COLO668 (cell line): ENCODE measurements around the gene FRMD4A.

Experiments
- DNase-seq: peaks from one replicate; lab custom pipeline; 2025; ENCODE audit not compliant: unreplicated experiment; lab: John Stamatoyannopoulos, UW

The FRMD4A gene

DNA sequence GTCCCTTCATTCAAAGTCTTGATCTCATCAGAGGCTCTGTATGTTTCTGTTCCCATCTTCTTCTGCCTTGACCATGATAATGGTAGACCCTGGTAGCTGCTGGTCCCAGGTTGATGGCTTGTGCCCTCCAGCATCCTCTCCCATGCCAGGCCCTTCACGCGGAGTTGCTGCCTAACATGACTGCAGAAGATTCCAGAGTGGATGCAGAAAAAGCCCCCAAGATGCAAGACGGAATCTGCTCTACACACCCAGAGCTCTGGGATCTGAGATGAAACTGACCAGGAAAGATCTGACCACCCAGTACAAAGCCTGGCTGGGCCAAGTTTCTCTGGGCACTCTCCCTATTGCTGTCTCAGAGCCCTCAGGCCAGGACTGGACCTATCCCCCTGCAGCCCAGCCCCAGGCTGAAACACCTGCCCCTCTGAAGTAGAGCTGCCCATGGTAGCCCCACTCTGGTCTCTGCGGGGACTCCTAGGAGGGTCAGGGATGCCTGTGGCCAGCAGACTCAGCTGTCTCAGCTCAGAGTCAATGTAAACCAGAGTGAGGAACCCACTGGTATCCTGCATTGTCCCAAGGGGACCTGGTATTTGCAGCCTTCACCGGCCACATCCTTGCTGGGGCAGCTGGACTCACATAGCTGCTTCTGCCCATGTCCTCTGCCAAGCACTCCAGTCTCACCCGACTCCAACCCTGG lies 9.5 kb upstream of the FRMD4A start:
- DNase-seq: no peak

GRCh38 chr10:14336736-14337135 lies 6.0 kb upstream of the FRMD4A start:
- no peak for DNase-seq

GRCh38 chr10:14334771-14335170 lies 4.0 kb upstream of the FRMD4A start:
- no peak for DNase-seq

DNA sequence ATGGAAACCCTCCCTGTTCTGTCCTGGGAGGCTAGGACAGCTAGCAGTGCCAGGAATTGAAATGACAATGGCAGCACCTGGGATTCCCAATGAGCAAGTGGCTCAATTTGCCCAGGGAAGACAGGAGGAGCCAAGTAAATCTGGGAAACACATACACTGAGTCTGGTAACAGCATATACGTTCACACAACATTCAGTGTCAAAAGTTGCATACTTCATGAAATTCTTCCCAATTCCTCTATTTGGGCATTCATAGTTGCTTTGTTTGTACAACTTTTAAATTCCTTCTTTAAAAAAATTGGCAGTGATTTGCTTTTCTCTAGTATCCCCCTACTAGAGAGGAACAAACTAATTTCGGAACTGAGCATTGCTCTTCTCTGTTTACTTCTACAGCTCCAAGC lies 2.9 kb upstream of the FRMD4A start:
- DNase-seq: no peak

DNA sequence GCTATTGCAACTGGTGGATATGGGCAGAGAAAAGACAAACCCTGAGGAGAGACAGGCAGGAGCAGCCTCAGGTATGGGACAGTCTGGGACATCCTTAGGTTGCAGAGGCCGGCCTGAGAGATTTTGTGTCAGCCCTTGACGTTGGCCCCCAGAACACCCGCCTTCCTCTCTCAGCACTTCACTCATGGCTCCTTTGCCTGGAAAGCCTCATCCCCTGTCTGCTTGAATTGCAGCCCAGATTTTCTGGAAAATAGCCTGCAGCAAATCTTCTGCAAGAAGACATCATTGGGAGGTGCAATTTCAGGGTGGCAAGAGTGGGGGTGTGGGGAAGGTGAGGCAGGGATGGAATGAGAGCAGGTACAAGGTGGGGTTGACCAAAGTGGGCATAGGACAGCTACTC lies 2.2 kb upstream of the FRMD4A start:
- no peak for DNase-seq

DNA sequence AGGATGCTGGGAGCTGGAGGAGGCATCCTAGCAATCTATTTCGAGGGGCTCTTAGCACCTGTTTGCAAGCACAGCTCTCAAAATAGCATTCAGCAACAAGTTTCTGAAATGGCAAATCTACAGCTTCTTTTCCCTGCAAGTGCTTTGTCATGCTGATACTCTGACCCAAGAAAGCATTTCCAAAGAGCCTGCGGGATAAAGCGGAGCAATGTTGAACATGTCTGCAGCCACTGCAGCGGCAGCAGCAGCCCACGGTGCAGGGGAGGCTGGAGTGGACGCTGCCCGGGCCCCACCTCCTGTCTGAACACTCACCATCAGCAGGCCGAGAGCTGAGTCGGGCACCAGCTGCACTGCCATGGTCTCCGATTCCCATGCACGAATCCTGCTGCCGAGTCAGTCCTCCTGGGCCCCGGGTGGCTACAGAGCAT lies 964 bp downstream of the FRMD4A start:
- no peak for DNase-seq

- no peak for DNase-seq
Measured at GRCh38 chr10:14328881-14329672, 1.6 kb downstream of the FRMD4A start.

DNA sequence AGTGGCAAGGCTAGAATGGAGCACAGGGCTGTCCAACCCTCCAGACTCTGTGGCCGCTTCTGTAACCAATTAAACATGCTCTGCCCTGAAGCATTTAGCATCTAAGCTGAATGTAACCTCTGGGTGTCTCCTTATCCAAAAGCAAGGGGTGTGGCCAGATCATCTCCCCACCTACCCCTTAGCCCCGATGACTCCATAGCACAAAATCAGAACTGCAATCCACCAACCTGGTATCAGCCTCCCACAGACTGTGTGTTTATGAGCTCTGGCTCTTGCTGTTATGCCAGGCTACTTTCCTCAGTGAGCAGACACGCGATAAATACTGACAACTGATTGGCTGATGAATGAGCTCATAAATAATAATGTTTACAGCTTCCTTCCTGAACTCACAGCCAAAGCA lies 3.2 kb downstream of the FRMD4A start:
- no peak for DNase-seq

GRCh38 chr10:14326581-14326980 lies 4.1 kb downstream of the FRMD4A start:
- no peak for DNase-seq

- DNase-seq: peak; percentile 9
Measured at GRCh38 chr10:14325325-14325955, 5.3 kb downstream of the FRMD4A start.

GRCh38 chr10:14322526-14323188 lies 8.1 kb downstream of the FRMD4A start:
- DNase-seq: no peak

DNA sequence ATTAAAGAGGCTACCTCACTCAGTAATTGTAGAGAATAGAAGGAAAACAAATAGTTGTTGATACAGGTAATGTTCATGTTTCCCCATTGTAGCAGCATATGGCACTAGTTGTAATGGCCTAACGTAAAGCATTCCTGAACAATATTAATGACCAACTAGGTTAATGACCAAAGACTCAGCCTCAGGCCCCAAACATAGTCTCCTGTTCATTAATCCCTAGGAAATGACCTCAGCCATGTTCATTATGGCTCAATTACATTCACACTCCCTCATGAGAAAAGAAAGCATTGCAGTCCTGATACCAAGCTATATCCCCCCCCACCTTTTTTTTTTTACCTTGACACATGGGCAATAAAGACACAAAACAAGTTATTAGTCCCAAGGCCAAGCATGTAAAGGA lies 12.7 kb downstream of the FRMD4A start:
- no peak for DNase-seq

- DNase-seq: no peak
Measured at GRCh38 chr10:14312014-14312413, 18.7 kb downstream of the FRMD4A start.

- no peak for DNase-seq
Measured at GRCh38 chr10:14311206-14311957, 19.3 kb downstream of the FRMD4A start.

DNA sequence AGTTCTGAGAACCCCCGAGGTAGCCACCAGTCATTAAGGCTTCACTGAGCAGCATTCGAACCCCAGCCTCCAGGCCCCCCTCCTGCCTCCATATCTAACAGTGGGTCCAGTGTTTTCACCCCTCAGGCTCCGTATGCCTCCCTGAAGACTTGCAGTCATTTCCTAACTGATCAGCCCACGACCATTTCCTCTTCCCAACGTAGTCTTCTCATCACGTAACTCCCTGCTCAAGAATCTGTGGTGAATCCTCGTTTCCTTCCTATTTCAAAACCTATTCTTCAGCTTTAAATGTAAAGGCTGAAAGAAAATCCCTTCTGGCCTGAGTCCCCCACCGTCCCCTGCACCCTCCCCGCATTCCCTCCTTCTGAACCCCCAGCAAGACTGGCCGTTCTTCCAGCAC lies 21.1 kb downstream of the FRMD4A start:
- no peak for DNase-seq

DNA sequence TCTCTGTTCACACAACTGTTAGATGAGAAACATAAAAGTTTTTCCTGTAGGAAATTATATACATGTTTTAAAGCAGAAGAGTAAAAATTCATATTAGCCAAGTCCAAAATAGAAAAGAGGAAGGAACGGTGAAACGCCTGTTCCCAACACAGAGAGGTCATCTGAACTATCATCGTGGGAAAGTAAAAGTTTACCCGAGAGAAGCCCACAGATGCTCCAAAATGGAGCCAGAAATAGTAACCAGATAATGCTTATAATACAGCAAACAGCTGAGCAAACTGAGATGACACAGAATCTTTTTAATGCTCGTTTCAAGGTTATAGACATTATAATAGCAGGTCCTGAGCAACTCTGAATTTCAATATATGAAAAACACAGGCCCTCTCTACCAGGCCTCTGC lies 24.5 kb downstream of the FRMD4A start:
- no peak for DNase-seq

DNA sequence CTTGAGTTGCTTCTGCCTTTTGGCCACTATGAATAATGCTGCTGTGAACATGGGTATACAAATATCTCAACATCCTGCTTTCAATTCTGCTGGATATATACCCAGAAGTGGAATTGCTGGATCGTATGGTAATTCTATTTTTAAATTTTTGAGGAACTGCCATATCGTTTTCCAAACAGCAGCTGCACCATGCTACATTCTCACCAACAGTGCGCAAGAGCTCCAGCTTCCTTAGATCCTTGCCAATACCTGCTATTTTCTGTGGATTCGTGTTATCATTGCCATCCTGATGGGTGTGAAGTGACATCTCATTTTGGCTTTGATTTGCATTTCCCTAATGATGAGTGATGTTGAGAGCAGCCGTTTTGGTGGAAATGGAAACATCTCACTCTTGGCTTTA lies 26.7 kb downstream of the FRMD4A start:
- no peak for DNase-seq

DNA sequence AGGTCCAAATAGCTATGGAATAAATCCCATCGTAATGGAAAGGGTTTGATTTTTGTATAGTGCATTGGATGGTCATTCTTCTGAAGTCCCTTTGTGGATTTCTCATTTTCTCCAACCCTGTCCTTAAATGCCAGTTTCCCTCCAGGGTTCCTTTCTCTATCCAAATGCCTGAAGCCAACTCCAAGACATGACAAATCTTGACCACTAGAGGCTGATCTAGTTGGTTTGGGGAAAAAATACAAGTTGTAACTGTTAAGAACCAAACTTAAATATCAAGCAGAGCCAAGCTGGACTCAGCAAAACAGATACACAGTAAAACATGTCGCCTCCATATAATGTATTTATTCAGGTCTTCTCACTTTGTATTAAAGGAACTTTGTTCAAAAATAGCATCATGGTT lies 28.7 kb downstream of the FRMD4A start:
- DNase-seq: no peak

DNA sequence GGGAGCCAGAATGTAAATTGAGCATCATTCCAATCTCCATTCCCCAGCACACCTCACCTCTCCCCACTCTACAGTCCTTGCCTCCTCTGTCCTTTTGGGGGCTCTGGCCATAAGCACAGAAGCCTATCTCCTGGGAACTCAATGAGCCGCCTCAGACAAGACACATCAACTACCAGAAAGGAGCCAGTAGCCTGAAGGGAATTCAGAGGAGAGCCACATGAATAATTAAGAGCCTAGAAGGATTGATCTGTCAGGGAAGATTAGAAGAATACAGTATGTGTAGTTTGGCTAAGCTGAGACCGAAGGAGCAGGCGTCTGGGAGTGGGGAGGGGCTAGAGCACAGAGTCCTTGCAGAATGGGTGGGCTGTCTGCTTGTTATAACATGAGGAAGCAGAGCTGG lies 31.2 kb downstream of the FRMD4A start:
- no peak for DNase-seq

GRCh38 chr10:14296065-14296709 lies 34.5 kb downstream of the FRMD4A start:
- DNase-seq: peak; percentile 1
